Right lobe of liver (tissue), 6 donors: ENCODE results near the gene HHAT. TPM values are rescaled to one million over a fixed set of nuclear protein-coding genes. Genes with fewer than 3 reads are reported as not detected.

Experiments
- ATAC-seq, 4 donors: fragments of 200-7000 bp; cut with Tn5 transposase; one replicate each; pipeline ENCODE4 v1.9.1; 2020; ENCODE audit warnings: mild to moderate bottlenecking in 4 of 4, moderate library complexity in 4 of 4
- DNase-seq, 3 donors: peaks; one replicate each; pipeline ENCODE4 v3.0.0-alpha.2; 2020
- H3K27ac ChIP-seq, 3 donors: fragments of 200-600 bp; one replicate each; pipeline ENCODE4 v1.8.0; 2022
- H3K27me3 ChIP-seq, 2 donors: fragments of 200-600 bp; one replicate each; pipeline ENCODE4 v1.8.0; 2022
- H3K36me3 ChIP-seq, 4 donors: fragments of 200-600 bp; sonication (generic) in 1 of 4; one replicate each; pipeline versions ENCODE4 v1.5.1 to v1.8.0; 2017 to 2022; ENCODE audit warnings: control low read depth in 1 of 4
- H3K4me1 ChIP-seq, 4 donors: fragments of 200-600 bp; sonication (generic) in 1 of 4; one replicate each; pipeline versions ENCODE4 v1.5.1 to v1.8.0; 2017 to 2022; ENCODE audit warnings: control low read depth in 1 of 4
- H3K4me3 ChIP-seq, 3 donors: fragments of 200-600 bp; one replicate each; pipeline ENCODE4 v1.8.0; 2022
- H3K9me3 ChIP-seq, 4 donors: fragments of 200-600 bp; sonication (generic) in 1 of 4; one replicate each; pipeline versions ENCODE4 v1.5.1 to v1.8.0; 2017 to 2022; ENCODE audit warnings: control low read depth in 1 of 4
- CTCF ChIP-seq, 4 donors: fragments of 200-600 bp in 3 of 4; fragments of 450-650 bp in 1 of 4; IDR thresholded peaks; one replicate each; pipeline versions ENCODE4 v1.5.1 to v1.8.0; 2016 to 2022; ENCODE audit warnings: antibody characterized with exemption in 4 of 4, mild to moderate bottlenecking in 2 of 4
- POLR2A ChIP-seq: fragments of 450-650 bp; IDR thresholded peaks from one replicate; pipeline ENCODE4 v1.6.1; 2017; ENCODE audit warnings: antibody characterized with exemption, mild to moderate bottlenecking
- WGBS: methylation state at CpG from one replicate; pipeline ENCODE4 v1.1.6; 2018; ENCODE audit warnings: low coverage, low lambda C conversion rate; ENCODE audit not compliant: insufficient coverage; ENCODE audit errors: missing lambda C conversion rate; 5-methylcytosine and 5-hydroxymethylcytosine counted together
- intact Hi-C, 2 donors: fragments of 100-400 bp; cut with DNase I; formaldehyde crosslinking; loops; one replicate each; pipeline versions ENCODE4 v1.11.2 to v1.14.1; 2022
- total RNA-seq, 6 experiments: library from RNA; depleted of rRNA in 2 of 6; stranded (reverse); fragments of >200 nt in 2 of 6; fragmentation: NEBNext Ultra II Directional in 3 of 6; extraction: Animal tissue kit (Norgen Biotek cat#: 25700) in 3 of 6; gene quantifications; one replicate each; pipeline versions ENCODE4 v1.1.0 to v1.2.4, GENCODE V29; 2016 to 2023
- donor health status: DM: no; HTN: yes; CAD: no.
- donor health status: DM: no; HTN: no; CAD: no.
- donor health status: DM: no; HTN: no; CAD: no.
- donor health status: DM: no; HTN: yes; CAD: no.
- donor health status: DM: no; HTN: yes; CAD: no.

Gene HHAT
- total RNA-seq, 6 experiments from 2014 or later = 2.2 to 4.1 (median 2.7) TPM

GRCh38 chr1:210690236-210690635, 361.5 kb downstream of the HHAT start:
- Histone ChIP-seq H3K27me3 (no peaks in the 10 kb centered on the region), H3K4me1 (peaks cover 0 to 11% (median 5%) of the 10 kb centered on the region in 4 donors), H3K27ac (no peak overlapping the region), H3K36me3 (no peaks in the 10 kb centered on the region), H3K9me3 (no peaks in the 10 kb centered on the region), H3K4me3 (no peak overlapping the region)
- no peak for TF ChIP-seq POLR2A
- no peak for TF ChIP-seq CTCF (IDR thresholded peaks at IDR 0.05)
- WGBS = 77% methylated on average over 3 of the region's 5 CpGs
- ATAC-seq (no peak), DNase-seq (no peak)
- intact Hi-C loops = no loop called here

- H3K9me3 ChIP-seq = no peaks in the 10 kb centered on the region
- 92% methylated on average over 6 of the region's 6 CpGs for WGBS
- no peaks in the 10 kb centered on the region for H3K36me3 ChIP-seq
- peaks cover 0 to 11% (median 5%) of the 10 kb centered on the region in 4 donors for H3K4me1 ChIP-seq
- no peaks in the 10 kb centered on the region for H3K27me3 ChIP-seq
- H3K4me3 ChIP-seq = no peak overlapping the region
- no peak for TF ChIP-seq POLR2A
- TF ChIP-seq CTCF (IDR thresholded peaks at IDR 0.05) = no peak
- no peak for DNase-seq
- H3K27ac ChIP-seq = no peak overlapping the region
- intact Hi-C loops = no loop called here
- no peak for ATAC-seq
Observed at GRCh38 chr1:210691039-210691610, 362.4 kb downstream of the HHAT start.

GRCh38 chr1:210692796-210693195, 364.1 kb downstream of the HHAT start:
- intact Hi-C loops = no loop called here
- Histone ChIP-seq H3K4me1 (no peaks in the 10 kb centered on the region), H3K9me3 (no peaks in the 10 kb centered on the region), H3K4me3 (no peak overlapping the region), H3K36me3 (no peaks in the 10 kb centered on the region), H3K27ac (no peak overlapping the region), H3K27me3 (no peaks in the 10 kb centered on the region)
- no peak for ATAC-seq
- 42% methylated on average over 4 of the region's 7 CpGs for WGBS
- DNase-seq = no peak
- TF ChIP-seq CTCF (IDR thresholded peaks at IDR 0.05) = no peak
- TF ChIP-seq POLR2A = no peak

GRCh38 chr1:210695026-210695425, 366.3 kb downstream of the HHAT start:
- DNase-seq (no peak), ATAC-seq (no peak)
- no peaks in the 10 kb centered on the region for H3K27me3 ChIP-seq
- no peak overlapping the region for H3K4me3 ChIP-seq
- WGBS = no CpG with 5 or more reads among the region's 1 CpG
- H3K4me1 ChIP-seq = peaks cover 0 to 7% (median 1%) of the 10 kb centered on the region in 4 donors
- no peaks in the 10 kb centered on the region for H3K36me3 ChIP-seq
- TF ChIP-seq CTCF (IDR thresholded peaks at IDR 0.05) (no peak), POLR2A (no peak)
- H3K27ac ChIP-seq = no peak overlapping the region
- intact Hi-C loops = no loop called here
- no peaks in the 10 kb centered on the region for H3K9me3 ChIP-seq

- ATAC-seq (no peak), DNase-seq (no peak)
- WGBS = 67% methylated on average over 1 of the region's 1 CpG
- Histone ChIP-seq H3K9me3 (no peaks in the 10 kb centered on the region), H3K4me1 (peaks cover 0 to 13% (median 6%) of the 10 kb centered on the region in 4 donors), H3K4me3 (no peak overlapping the region), H3K36me3 (no peaks in the 10 kb centered on the region), H3K27me3 (no peaks in the 10 kb centered on the region), H3K27ac (no peak overlapping the region)
- TF ChIP-seq POLR2A = no peak
- no peak for TF ChIP-seq CTCF (IDR thresholded peaks at IDR 0.05)
- intact Hi-C loops = no loop called here
Observed at GRCh38 chr1:210696709-210697108, 368.0 kb downstream of the HHAT start.
